ENCODE results near the gene CCDC183.

- TF ChIP-seq CTCF (IDR thresholded peaks at IDR 0.05; ENCODE audit: insufficient read depth, low read depth, low read length) (no peak), EZH2 (IDR thresholded peaks at IDR 0.05; ENCODE audit: insufficient read depth, low read length) (no peak)
These were observed 1.7 kb upstream of the CCDC183 start for GRCh38 chr9:136794281-136794999.

Data from astrocyte (in vitro differentiated cells and primary cell).